GM12874 (cell line): ENCODE data around the gene INSRR.
A peak's percentile ranks its signal among the peaks of the same experiment; 100 is the strongest.

Experiments used
- CTCF ChIP-seq: IDR thresholded peaks from 2 replicates; pipeline ENCODE4 v1.5.1; 2011; ENCODE audit warnings: low read depth, mild to moderate bottlenecking, control low read depth, low read length, moderate library complexity; ENCODE audit not compliant: insufficient read depth

Gene INSRR

GRCh38 chr1:156840898-156841279 is 18.0 kb downstream of the INSRR start:
- TF ChIP-seq CTCF = no peak

GRCh38 chr1:156840186-156840897 is 18.6 kb downstream of the INSRR start:
- no peak for TF ChIP-seq CTCF

GRCh38 chr1:156839426-156840109 is 19.3 kb downstream of the INSRR start:
- no peak for TF ChIP-seq CTCF

GRCh38 chr1:156838972-156839371 is 19.9 kb downstream of the INSRR start:
- TF ChIP-seq CTCF = peak; percentile 91

- no peak for TF ChIP-seq CTCF
Measured at GRCh38 chr1:156836892-156837291, 22.0 kb downstream of the INSRR start.

- no peak for TF ChIP-seq CTCF
Measured at GRCh38 chr1:156836041-156836654, 22.8 kb downstream of the INSRR start.

GRCh38 chr1:156834322-156834721 is 24.6 kb downstream of the INSRR start:
- no peak for TF ChIP-seq CTCF
